HepG2 (cell line): Measurements from ENCODE around the gene SPRYD3. TPM values are rescaled to one million over a fixed set of nuclear protein-coding genes. Genes with fewer than 3 reads are reported as not detected.

Source experiments
- AGO2 ChIP-seq: fragments of 200-400 bp; formaldehyde crosslinking; optimal IDR thresholded peaks from 2 replicates; pipeline ENCODE3; 2017; ENCODE audit warnings: mild to moderate bottlenecking, low read depth, low read length, moderate library complexity
- KAT2B ChIP-seq: fragments of 150-350 bp; IDR thresholded peaks from 2 replicates; pipeline ENCODE4 v1.6.1; 2014; ENCODE audit warnings: low read depth, low read length, borderline replicate concordance
- MAFK ChIP-seq, 2 experiments: IDR thresholded peaks in 1 of 2; conservative IDR thresholded peaks in 1 of 2; 2 replicates each; pipeline ENCODE4 v1.6.1; 2011; ENCODE audit warnings: improper control_type of control experiment in 2 of 2, low read length in 2 of 2
- NCOR1 ChIP-seq: fragments of 200-600 bp; sonication (generic); IDR thresholded peaks from 2 replicates; pipeline ENCODE4 v1.7.0; 2017; ENCODE audit warnings: antibody characterized with exemption, low read length, borderline replicate concordance
- SRSF9 ChIP-seq: fragments of 200-400 bp; formaldehyde crosslinking; IDR thresholded peaks from 2 replicates; pipeline ENCODE4 v1.6.1; 2018; ENCODE audit warnings: borderline replicate concordance, mild to moderate bottlenecking, low read depth, low read length; ENCODE audit not compliant: insufficient read depth, poor library complexity, severe bottlenecking
- ZNF546 ChIP-seq: sonication (generic); formaldehyde crosslinking; conservative IDR thresholded peaks from 2 replicates; pipeline ENCODE4 v1.8.1; 2023; ENCODE audit warnings: mild to moderate bottlenecking, missing genetic modification reagents
- ZSCAN25 ChIP-seq: sonication (generic); formaldehyde crosslinking; IDR thresholded peaks from 2 replicates; pipeline ENCODE4 v1.8.0; 2022; ENCODE audit warnings: mild to moderate bottlenecking, missing genetic modification reagents
- polyA plus RNA-seq, 8 experiments: library from polyadenylated mRNA; depleted of rRNA in 3 of 8; stranded (reverse) in 7 of 8; unstranded in 1 of 8; fragments of >200 nt; fragmentation: Illumina TruSeq in 4 of 8; extraction: Trizol in 4 of 8; gene quantifications; 2 replicates each; pipeline versions ENCODE4 v1.2.1 to v1.2.3, GENCODE V29; 2011 to 2016; ENCODE audit warnings: low read depth in 4 of 8, missing spikeins in 1 of 8, mixed read lengths in 1 of 8; ENCODE audit not compliant: insufficient read depth in 1 of 8
- total RNA-seq, 5 experiments: library from RNA; depleted of rRNA; stranded (reverse); fragments of >200 nt; fragmentation: Illumina TruSeq; extraction: Trizol; gene quantifications; 2 replicates each; pipeline ENCODE4 v1.2.3, GENCODE V29; 2016; ENCODE audit warnings: low read depth in 1 of 5
- TF ChIP-seq, protein P1 (sequence below): IDR thresholded peaks from 2 replicates; pipeline ENCODE4 v1.6.1; 2016; ENCODE audit warnings: low read depth, missing genetic modification reagents, missing compliant biosample characterization
- TF ChIP-seq, protein P2 (sequence below): sonication (generic); formaldehyde crosslinking; IDR thresholded peaks from 2 replicates; pipeline ENCODE4 v1.4.0; 2020; ENCODE audit warnings: missing genetic modification reagents
- TF ChIP-seq, protein P3 (sequence below): sonication (generic); formaldehyde crosslinking; IDR thresholded peaks from 2 replicates; pipeline ENCODE4 v1.5.0; 2020; ENCODE audit warnings: missing genetic modification reagents
- TF ChIP-seq, protein P4 (sequence below): sonication (generic); formaldehyde crosslinking; IDR thresholded peaks from 2 replicates; pipeline ENCODE4 v1.9.0; 2021; ENCODE audit warnings: missing genetic modification reagents, borderline replicate concordance
- TF ChIP-seq, protein P5 (sequence below): sonication (generic); formaldehyde crosslinking; IDR thresholded peaks from 2 replicates; pipeline ENCODE4 v1.5.0; 2020; ENCODE audit warnings: missing genetic modification reagents

The SPRYD3 gene
- total and polyA plus RNA-seq, 2 of the 13 experiments (the other 11 are each of a cell fraction or from before 2014, with no cell fraction given) = 9.0 to 9.2 TPM

DNA sequence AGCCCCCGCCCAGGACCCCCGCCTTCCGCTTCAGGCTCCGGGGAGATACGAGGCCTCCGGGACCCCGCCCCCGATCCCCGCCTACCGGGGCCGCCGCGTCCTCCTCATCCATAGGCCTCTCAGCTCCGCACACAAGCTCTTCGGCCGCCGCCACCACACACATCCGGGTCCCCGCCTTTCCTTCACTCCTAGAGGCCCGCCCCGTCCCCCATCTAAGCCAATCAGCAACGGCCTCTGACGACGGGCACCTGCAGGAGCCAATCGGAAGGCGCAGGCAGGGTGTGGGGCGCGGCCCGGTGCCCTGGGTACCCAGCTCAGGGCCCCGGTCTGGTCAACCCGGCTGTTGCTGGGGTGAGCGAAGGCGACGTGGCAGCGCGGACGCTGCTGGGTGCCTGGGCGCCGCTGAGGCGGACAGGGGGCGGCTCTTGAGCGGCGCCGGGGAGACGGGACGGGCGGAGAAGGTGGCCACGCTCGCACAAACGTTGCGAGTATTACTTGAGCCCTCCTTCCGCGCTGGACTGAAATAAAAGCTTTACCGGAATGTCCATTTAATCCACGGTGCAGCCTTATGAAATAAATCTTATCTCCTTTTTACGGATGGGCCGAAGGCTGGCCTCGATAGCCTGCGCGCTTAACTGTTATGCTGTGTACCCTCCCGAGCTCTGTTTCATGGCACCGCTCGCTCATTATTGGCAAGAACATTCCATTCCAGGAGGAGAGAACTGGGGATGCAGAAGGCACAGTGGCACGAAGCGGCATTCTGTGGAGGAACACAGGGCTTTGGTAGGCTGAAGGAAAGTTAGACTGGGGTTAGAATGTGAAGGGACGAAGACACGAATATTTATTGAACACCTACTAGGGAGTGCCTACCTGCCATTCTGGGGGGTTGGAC, at the start of gene SPRYD3 (continued):
- TF ChIP-seq, protein P1, sequence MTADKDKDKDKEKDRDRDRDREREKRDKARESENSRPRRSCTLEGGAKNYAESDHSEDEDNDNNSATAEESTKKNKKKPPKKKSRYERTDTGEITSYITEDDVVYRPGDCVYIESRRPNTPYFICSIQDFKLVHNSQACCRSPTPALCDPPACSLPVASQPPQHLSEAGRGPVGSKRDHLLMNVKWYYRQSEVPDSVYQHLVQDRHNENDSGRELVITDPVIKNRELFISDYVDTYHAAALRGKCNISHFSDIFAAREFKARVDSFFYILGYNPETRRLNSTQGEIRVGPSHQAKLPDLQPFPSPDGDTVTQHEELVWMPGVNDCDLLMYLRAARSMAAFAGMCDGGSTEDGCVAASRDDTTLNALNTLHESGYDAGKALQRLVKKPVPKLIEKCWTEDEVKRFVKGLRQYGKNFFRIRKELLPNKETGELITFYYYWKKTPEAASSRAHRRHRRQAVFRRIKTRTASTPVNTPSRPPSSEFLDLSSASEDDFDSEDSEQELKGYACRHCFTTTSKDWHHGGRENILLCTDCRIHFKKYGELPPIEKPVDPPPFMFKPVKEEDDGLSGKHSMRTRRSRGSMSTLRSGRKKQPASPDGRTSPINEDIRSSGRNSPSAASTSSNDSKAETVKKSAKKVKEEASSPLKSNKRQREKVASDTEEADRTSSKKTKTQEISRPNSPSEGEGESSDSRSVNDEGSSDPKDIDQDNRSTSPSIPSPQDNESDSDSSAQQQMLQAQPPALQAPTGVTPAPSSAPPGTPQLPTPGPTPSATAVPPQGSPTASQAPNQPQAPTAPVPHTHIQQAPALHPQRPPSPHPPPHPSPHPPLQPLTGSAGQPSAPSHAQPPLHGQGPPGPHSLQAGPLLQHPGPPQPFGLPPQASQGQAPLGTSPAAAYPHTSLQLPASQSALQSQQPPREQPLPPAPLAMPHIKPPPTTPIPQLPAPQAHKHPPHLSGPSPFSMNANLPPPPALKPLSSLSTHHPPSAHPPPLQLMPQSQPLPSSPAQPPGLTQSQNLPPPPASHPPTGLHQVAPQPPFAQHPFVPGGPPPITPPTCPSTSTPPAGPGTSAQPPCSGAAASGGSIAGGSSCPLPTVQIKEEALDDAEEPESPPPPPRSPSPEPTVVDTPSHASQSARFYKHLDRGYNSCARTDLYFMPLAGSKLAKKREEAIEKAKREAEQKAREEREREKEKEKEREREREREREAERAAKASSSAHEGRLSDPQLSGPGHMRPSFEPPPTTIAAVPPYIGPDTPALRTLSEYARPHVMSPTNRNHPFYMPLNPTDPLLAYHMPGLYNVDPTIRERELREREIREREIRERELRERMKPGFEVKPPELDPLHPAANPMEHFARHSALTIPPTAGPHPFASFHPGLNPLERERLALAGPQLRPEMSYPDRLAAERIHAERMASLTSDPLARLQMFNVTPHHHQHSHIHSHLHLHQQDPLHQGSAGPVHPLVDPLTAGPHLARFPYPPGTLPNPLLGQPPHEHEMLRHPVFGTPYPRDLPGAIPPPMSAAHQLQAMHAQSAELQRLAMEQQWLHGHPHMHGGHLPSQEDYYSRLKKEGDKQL = no peak
- TF ChIP-seq SRSF9 (no peak), NCOR1 (no peak), KAT2B (no peak), MAFK (conservative IDR thresholded peaks at IDR 0.05 in 1 of 2, IDR thresholded peaks at IDR 0.05 in 1 of 2; ENCODE audit: low read length in 2 of 2) (no peak), AGO2 (no peak), ZSCAN25 (CRISPR knock-in tag) (no peak; the same call in 1 of the 2 replicates), ZNF546 (no peak)
- TF ChIP-seq, protein P2, sequence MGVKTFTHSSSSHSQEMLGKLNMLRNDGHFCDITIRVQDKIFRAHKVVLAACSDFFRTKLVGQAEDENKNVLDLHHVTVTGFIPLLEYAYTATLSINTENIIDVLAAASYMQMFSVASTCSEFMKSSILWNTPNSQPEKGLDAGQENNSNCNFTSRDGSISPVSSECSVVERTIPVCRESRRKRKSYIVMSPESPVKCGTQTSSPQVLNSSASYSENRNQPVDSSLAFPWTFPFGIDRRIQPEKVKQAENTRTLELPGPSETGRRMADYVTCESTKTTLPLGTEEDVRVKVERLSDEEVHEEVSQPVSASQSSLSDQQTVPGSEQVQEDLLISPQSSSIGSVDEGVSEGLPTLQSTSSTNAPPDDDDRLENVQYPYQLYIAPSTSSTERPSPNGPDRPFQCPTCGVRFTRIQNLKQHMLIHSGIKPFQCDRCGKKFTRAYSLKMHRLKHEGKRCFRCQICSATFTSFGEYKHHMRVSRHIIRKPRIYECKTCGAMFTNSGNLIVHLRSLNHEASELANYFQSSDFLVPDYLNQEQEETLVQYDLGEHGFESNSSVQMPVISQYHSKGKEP (CRISPR knock-in tag) = no peak
- TF ChIP-seq, protein P3, sequence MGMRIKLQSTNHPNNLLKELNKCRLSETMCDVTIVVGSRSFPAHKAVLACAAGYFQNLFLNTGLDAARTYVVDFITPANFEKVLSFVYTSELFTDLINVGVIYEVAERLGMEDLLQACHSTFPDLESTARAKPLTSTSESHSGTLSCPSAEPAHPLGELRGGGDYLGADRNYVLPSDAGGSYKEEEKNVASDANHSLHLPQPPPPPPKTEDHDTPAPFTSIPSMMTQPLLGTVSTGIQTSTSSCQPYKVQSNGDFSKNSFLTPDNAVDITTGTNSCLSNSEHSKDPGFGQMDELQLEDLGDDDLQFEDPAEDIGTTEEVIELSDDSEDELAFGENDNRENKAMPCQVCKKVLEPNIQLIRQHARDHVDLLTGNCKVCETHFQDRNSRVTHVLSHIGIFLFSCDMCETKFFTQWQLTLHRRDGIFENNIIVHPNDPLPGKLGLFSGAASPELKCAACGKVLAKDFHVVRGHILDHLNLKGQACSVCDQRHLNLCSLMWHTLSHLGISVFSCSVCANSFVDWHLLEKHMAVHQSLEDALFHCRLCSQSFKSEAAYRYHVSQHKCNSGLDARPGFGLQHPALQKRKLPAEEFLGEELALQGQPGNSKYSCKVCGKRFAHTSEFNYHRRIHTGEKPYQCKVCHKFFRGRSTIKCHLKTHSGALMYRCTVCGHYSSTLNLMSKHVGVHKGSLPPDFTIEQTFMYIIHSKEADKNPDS (CRISPR knock-in tag) = 0 out of 2 replicates have a peak, but pooled peaks have one; percentile 3
- TF ChIP-seq, protein P4, sequence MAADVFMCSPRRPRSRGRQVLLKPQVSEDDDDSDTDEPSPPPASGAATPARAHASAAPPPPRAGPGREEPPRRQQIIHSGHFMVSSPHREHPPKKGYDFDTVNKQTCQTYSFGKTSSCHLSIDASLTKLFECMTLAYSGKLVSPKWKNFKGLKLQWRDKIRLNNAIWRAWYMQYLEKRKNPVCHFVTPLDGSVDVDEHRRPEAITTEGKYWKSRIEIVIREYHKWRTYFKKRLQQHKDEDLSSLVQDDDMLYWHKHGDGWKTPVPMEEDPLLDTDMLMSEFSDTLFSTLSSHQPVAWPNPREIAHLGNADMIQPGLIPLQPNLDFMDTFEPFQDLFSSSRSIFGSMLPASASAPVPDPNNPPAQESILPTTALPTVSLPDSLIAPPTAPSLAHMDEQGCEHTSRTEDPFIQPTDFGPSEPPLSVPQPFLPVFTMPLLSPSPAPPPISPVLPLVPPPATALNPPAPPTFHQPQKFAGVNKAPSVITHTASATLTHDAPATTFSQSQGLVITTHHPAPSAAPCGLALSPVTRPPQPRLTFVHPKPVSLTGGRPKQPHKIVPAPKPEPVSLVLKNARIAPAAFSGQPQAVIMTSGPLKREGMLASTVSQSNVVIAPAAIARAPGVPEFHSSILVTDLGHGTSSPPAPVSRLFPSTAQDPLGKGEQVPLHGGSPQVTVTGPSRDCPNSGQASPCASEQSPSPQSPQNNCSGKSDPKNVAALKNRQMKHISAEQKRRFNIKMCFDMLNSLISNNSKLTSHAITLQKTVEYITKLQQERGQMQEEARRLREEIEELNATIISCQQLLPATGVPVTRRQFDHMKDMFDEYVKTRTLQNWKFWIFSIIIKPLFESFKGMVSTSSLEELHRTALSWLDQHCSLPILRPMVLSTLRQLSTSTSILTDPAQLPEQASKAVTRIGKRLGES = no peak
- TF ChIP-seq, protein P5, sequence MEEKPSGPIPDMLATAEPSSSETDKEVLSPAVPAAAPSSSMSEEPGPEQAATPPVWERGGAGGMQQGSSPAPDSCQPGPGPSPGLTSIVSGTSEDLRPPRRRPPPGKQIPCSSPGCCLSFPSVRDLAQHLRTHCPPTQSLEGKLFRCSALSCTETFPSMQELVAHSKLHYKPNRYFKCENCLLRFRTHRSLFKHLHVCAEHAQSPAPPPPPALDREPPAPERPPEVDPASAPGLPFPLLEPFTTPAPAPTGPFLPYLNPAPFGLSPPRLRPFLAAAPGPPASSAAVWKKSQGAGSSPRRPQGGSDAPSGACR = no peak
